ENCODE results near the gene DEGS1. TPM values are rescaled to one million over a fixed set of nuclear protein-coding genes. Genes with fewer than 3 reads are reported as not detected.
A peak's percentile ranks its signal among the peaks of the same experiment; 100 is the strongest.

The DEGS1 gene
- total and polyA plus RNA-seq, 2 of the 4 experiments (the other 2 are of a cell fraction), result 54.8 to 109 TPM

DNA sequence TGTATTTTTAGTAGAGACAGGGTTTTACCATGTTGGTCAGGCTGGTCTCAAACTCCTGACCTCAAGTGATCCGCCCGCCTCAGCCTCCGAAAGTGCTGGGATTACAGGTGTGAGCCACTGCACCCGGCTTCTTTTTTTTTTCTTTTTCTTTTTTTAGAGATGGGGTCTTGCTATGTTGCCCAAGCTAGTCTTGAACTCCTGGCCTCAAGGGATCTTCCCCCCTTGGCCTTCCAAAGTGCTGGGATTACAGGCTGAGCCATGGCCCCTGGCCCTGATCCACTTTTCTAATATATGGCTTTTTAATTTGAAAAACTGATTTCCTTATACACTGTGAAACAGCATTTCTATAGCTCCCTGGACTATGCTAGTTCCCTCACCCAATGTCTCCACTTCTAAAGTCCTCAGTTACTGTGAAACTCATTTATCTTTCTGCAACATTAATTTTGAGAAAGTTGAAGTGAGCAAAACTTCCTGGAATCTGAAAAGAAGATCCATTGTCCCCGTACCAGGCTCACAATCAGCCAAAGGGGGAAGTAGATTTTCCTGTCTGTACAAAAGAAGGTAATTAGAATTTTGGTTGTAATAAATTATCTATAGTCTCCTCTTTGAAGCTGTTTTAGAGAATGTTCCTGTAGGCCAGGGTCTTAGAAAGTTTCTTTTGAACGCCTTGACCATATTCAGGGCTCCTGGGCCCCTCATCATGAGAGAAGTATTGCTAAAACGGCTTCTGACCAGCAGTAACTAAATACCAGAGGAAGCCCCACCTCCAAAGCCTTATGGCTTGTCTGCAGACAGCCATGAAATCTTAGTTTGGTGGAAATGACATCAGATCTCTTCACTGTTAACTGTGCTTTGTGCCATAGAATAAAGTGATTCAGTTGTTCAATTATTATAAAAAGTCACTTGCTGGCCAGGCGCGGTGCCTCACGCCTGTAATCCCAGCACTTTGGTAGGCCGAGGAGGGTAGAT is 34.9 kb downstream of the DEGS1 start (continued):
- no peak for TF ChIP-seq MXI1 (IDR thresholded peaks at IDR 0.05; ENCODE audit: borderline replicate concordance, low read depth, low read length)

GRCh38 chr1:224219011-224219611 is 36.1 kb downstream of the DEGS1 start:
- Histone ChIP-seq H2AK5ac (ENCODE audit: low read depth, low read length) (no peak overlapping the region), H3K27ac (ENCODE audit: insufficient read depth, low read length) (no peak overlapping the region), H4K20me1 (ENCODE audit: insufficient read depth, low read length) (no peaks in the 10 kb centered on the region), H2BK20ac (ENCODE audit: low read depth, low read length) (no peak overlapping the region), H3K9ac (ENCODE audit: low read depth, low read length) (no peak overlapping the region), H2AK9ac (replicated peaks; ENCODE audit: low read depth, low read length, poor library complexity) (peak overlapping the region; percentile 37), H3K4me2 (ENCODE audit: low read depth, low read length) (no peak overlapping the region), H3K4ac (ENCODE audit: low read depth, low read length) (0 out of 2 replicates have a peak overlapping the region, but pooled peaks have one; percentile 23), H3K56ac (ENCODE audit: extremely low read depth, insufficient read depth, low read length) (no peak overlapping the region; the same call in 1 of the 2 replicates), H2AFZ (replicated peaks; ENCODE audit: low read length, poor library complexity) (no peak overlapping the region), H3K36me3 (ENCODE audit: control insufficient read depth, insufficient read depth, low read length) (no peaks in the 10 kb centered on the region), H2BK120ac (ENCODE audit: low read depth, low read length) (no peak overlapping the region), H3K14ac (replicated peaks; ENCODE audit: low read depth, low read length) (no peak overlapping the region; the same call in 1 of the 2 replicates), H3K9me1 (ENCODE audit: insufficient read depth, low read length) (peaks cover 8% of the 10 kb centered on the region; the same call in 1 of the 2 replicates), H3K79me1 (ENCODE audit: low read depth in 1 of 2, low read length in 2 of 2) (no peaks in the 10 kb centered on the region), H4K91ac (ENCODE audit: insufficient read depth, low read depth, low read length) (no peak overlapping the region), H4K8ac (ENCODE audit: low read depth in 2 of 2, low read length in 2 of 2) (no peak overlapping the region; a peak in 1 of 4 replicates), H3K9me3 (ENCODE audit: control insufficient read depth, insufficient read depth, low read length) (no peaks in the 10 kb centered on the region), H2BK5ac (ENCODE audit: low read depth, low read length, poor library complexity, severe bottlenecking) (no peak overlapping the region), H3K23ac (ENCODE audit: low read depth, low read length) (no peak overlapping the region), H3K27me3 (ENCODE audit: control insufficient read depth, insufficient read depth, low read length) (no peaks in the 10 kb centered on the region), H4K5ac (ENCODE audit: low read depth, low read length) (no peak overlapping the region), H3K18ac (ENCODE audit: low read depth, low read length) (no peak overlapping the region), H3K4me3 (ENCODE audit: insufficient read depth, low read depth, low read length) (no peak overlapping the region), H2BK15ac (ENCODE audit: low read depth, low read length) (no peak overlapping the region), H3K4me1 (ENCODE audit: control insufficient read depth, insufficient read depth, low read length) (peaks cover 7% of the 10 kb centered on the region)
- dilution Hi-C loops (cut with HindIII; ENCODE audit: low sequenced_read_pairs, unreplicated experiment), result no loop called here
- DNase-seq (no peak), ATAC-seq (ENCODE audit: low read depth) (no peak)
- no TSS peak for BruUV-seq (replicated peaks)
- TF ChIP-seq CHD1 (IDR thresholded peaks at IDR 0.05; ENCODE audit: low read depth, low read length) (no peak), CEBPB (IDR thresholded peaks at IDR 0.05; ENCODE audit: low read depth, low read length) (peak; percentile 43; the same call in 1 of the 2 replicates)
- WGBS, 2 experiments (ENCODE audit: extremely low coverage in 2 of 2, insufficient read length in 1 of 2), result 95% methylated on average over 4 of the region's 5 CpGs; no CpG with 5 or more reads in 1 of the 2 experiments
- in situ Hi-C loops (cut with MboI; ENCODE audit: low sequenced_read_pairs), result no loop called here
- intact Hi-C loops (cut with micrococcal nuclease), result loop anchor here (2.0 kb wide), 1 partner anchor 36 kb away; the partner anchor contains the start of gene DEGS1
- CTCF ChIA-PET, result interaction anchor here (0.8 kb wide), 1 partner anchor 93 kb away, joined by 3 read pairs; no protein-coding TSS in a partner anchor
- POLR2A ChIA-PET (ENCODE audit: unreplicated experiment), result no interaction called here

Data from IMR-90 (cell line).